Stimulated activated CD8-positive, alpha-beta memory T cell treated with anti-CD3 and anti-CD28 coated beads, Interleukin-12 subunit alpha, Interleukin-12 subunit beta, amount 100 ng/mL, for 1 hour (primary cell): ENCODE results near the gene PPP1R11.
"Not testable (repeated sequence)": the region's sequence is repeated elsewhere in the genome, so short reads cannot be mapped to it uniquely, and the experiment has no call there.

Experiments used
- DNase-seq: peaks from one replicate; pipeline ENCODE4 v3.0.0-alpha.2; 2020; ENCODE audit warnings: low read depth

PPP1R11 gene

GRCh38 chr6:30066577-30067459, at the start of gene PPP1R11:
PPP1R11 (plus strand) TSS chr6:30067198; CDS start chr6:30067411, 213 bp downstream.
- peak; percentile 99 for DNase-seq

- no peak for DNase-seq
Measured at GRCh38 chr6:30019819-30020218, 47.2 kb upstream of the PPP1R11 start.

GRCh38 chr6:30020626-30021025, 46.4 kb upstream of the PPP1R11 start:
- no peak for DNase-seq

- DNase-seq: no peak
Measured at GRCh38 chr6:30022189-30022588, 44.8 kb upstream of the PPP1R11 start.

GRCh38 chr6:30022712-30023111, 44.3 kb upstream of the PPP1R11 start:
- not testable (repeated sequence) for DNase-seq

GRCh38 chr6:30025186-30025585, 41.8 kb upstream of the PPP1R11 start:
- DNase-seq: no peak

GRCh38 chr6:30029588-30029987, 37.4 kb upstream of the PPP1R11 start:
- no peak for DNase-seq

GRCh38 chr6:30031381-30031780, 35.6 kb upstream of the PPP1R11 start:
- no peak for DNase-seq

- DNase-seq: not testable (repeated sequence)
Measured at GRCh38 chr6:30033440-30033839, 33.6 kb upstream of the PPP1R11 start.

GRCh38 chr6:30035784-30036183, 31.2 kb upstream of the PPP1R11 start:
- no peak for DNase-seq

GRCh38 chr6:30037182-30037788, 29.7 kb upstream of the PPP1R11 start:
- DNase-seq: no peak

- DNase-seq: no peak
Measured at GRCh38 chr6:30041221-30041620, 25.8 kb upstream of the PPP1R11 start.

- no peak for DNase-seq
Measured at GRCh38 chr6:30041821-30042220, 25.2 kb upstream of the PPP1R11 start.

- DNase-seq: no peak
Measured at GRCh38 chr6:30042476-30042875, 24.5 kb upstream of the PPP1R11 start.

- no peak for DNase-seq
Measured at GRCh38 chr6:30042914-30043313, 24.1 kb upstream of the PPP1R11 start.

- no peak for DNase-seq
Measured at GRCh38 chr6:30043744-30044143, 23.3 kb upstream of the PPP1R11 start.

GRCh38 chr6:30044630-30045029, 22.4 kb upstream of the PPP1R11 start:
- DNase-seq: no peak

- DNase-seq: no peak
Measured at GRCh38 chr6:30047220-30047619, 19.8 kb upstream of the PPP1R11 start.

- no peak for DNase-seq
Measured at GRCh38 chr6:30053682-30054081, 13.3 kb upstream of the PPP1R11 start.

- no peak for DNase-seq
Measured at GRCh38 chr6:30055513-30055912, 11.5 kb upstream of the PPP1R11 start.

GRCh38 chr6:30060606-30061091, 6.3 kb upstream of the PPP1R11 start:
- DNase-seq: no peak

GRCh38 chr6:30061092-30061857, 5.7 kb upstream of the PPP1R11 start, which contains the start of gene POLR1H:
POLR1H (plus strand) TSS chr6:30061265; CDS start chr6:30061525, 260 bp downstream.
- DNase-seq: peak; percentile 82
